Frontal cortex (tissue), 4 donors: Measurements from ENCODE around the gene GRID1. TPM values are rescaled to one million over a fixed set of nuclear protein-coding genes. Genes with fewer than 3 reads are reported as not detected.

Experiments used
- DNase-seq, 2 donors: peaks; one replicate each; pipeline ENCODE4 v3.0.0; 2012; ENCODE audit warnings: low spot score in 2 of 2
- FAIRE-seq: peaks from 2 replicates; lab custom pipeline; 2012; peaks lifted over from hg19 to GRCh38; lab: Jason Lieb, UNC
- total RNA-seq: library from RNA; depleted of rRNA; stranded (reverse); fragments of >200 nt; gene quantifications from one replicate; pipeline ENCODE4 v1.2.3, GENCODE V29; 2014
- donor health status: control.
- donor health status: control.
- donor health status: control.

GRID1 gene
- total RNA-seq, 1 donor from 2014 or later = 12.6 TPM

GRCh38 chr10:86286236-86287109 lies 80.1 kb downstream of the GRID1 start:
- DNase-seq = no peak
- no peak for FAIRE-seq

DNA sequence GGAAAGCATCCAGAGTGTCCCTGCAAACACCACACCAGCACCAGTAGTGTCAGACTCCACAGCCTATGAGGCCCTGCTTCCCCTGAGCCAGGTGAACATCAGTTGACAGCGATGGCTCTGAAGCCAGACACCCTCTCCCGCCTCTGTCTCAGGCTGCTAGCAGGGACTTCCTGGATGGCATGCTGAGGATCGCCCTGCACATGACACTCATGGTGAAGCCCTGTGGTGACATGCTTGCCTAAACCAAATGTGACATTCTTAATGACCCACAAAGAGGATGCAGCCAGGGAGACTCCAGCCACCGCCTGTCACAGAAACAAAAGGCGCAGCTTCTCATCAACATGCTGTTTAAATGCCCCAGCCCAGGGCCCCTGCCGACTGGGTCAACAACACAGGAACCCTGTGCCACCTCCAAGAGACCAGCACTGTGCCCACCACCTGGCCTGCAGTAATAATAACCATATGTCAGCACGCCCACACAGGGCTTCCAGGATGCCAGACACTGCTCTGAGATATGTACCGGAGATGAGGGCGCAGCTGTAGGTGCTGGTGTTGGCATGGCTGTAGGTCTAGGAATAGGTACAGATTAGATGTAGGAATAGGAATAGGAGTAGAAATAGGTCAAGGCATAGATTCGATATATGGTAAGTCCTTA lies 81.3 kb downstream of the GRID1 start:
- FAIRE-seq (no peak), DNase-seq (no peak)

- DNase-seq = no peak
- FAIRE-seq = no peak
Observed at GRCh38 chr10:86284355-86285105, 82.1 kb downstream of the GRID1 start.

- DNase-seq (no peak), FAIRE-seq (no peak)
Observed at GRCh38 chr10:86283466-86284287, 82.9 kb downstream of the GRID1 start.

DNA sequence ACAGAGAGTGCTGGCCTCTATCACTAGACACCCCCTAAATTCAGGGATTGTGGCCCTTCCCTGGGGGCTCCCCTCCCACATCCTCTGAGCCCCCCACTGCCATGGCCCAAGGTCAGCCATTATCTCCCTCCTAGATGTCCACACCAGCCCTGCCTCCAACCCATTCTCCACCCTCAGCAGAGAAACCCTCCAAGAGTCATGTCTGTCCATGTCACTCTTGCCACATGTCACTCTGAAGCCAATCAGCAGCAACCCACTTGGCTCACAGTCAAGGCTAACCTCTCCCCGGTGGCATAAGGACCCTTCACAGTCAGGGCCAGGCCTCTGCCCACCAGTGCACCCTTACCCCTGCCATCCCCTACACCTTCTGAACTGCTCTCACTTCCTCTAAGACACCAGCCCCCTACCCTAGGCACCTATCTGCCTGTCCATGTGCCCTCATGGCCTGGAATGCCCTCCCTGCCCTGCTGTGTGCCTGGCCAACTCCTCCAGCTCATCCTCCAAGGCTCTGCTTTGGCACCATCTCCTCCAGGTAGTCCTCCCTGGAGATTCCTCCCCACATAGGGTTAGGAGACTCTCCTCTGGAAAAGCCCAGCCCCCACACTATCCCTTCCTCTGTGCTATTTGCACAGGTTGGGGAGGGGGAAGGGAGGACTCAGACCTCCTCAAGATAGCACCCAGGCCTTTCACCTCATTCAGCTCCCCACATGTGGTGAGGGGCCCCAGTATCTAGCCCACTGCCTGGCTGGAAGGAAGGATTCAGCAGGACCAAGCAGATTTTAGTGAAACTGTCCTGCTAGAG lies 83.7 kb downstream of the GRID1 start:
- FAIRE-seq (no peak), DNase-seq (no peak)

- no peak for DNase-seq
- FAIRE-seq = no peak
Observed at GRCh38 chr10:86281396-86281795, 85.2 kb downstream of the GRID1 start.

DNA sequence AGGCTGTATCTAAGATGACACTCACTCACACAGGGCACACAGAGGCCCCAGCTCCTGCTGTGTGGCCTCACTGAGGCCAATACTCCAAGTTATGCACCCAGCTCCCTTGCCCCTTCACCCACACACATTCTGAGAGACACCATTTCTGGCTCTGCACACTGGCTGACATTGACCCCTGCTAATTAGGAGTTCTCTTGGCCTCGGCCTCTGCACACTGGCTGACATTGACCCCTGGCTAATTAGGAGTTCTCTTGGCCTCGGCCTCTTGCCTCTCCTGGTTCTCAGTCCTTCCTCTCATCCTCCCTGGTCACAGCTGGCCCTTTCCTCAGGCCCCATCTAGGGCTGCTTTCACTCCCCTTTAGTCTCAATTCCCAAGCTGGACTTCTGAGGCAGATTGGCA lies 97.3 kb downstream of the GRID1 start:
- FAIRE-seq = no peak

DNA sequence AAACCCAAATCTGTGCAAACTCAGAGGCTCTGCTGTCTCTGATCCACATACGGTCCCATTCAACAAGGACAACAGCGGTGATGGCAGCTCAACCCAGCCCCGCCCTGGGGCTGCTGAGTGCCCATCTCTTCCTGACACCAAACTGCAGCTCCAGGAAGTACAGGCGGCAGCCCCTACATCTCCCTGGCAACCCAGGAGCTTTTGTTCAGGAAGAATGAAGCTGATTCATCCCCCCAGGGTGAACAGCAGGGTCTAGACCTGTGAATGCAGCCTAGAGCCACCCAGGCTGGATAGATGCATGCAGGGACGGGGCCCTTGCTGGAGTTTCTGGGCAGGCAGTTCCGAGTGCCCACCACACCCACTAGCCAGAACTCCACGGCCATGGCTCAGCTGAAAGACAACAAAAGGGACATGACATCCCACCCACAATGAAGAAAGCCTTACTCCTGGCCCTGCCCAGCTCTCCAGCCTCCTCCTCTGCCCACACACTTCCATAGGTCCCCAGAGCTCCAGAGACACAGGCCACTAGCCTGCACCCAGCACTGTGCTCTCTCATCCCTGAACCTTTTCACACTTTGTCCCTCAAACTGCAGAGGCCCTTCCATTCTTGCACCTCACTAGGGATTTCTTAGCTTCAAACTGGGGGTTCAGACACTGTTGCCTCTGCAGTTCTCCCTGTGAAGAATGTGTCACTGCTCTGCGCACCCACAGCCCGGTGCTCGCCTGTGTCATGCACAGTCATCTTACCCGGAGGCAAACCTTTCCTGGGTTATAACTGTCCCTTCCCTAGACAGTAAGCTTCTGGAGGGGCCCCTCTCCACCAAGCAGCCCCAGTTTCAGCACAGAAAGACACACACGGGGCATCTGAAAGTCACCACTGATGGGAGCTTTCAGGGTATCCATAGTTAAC lies 99.1 kb downstream of the GRID1 start:
- no peak for FAIRE-seq

More for the DNA sequence above, 97.3 kb downstream of the GRID1 start:
- DNase-seq = no peak

DNA sequence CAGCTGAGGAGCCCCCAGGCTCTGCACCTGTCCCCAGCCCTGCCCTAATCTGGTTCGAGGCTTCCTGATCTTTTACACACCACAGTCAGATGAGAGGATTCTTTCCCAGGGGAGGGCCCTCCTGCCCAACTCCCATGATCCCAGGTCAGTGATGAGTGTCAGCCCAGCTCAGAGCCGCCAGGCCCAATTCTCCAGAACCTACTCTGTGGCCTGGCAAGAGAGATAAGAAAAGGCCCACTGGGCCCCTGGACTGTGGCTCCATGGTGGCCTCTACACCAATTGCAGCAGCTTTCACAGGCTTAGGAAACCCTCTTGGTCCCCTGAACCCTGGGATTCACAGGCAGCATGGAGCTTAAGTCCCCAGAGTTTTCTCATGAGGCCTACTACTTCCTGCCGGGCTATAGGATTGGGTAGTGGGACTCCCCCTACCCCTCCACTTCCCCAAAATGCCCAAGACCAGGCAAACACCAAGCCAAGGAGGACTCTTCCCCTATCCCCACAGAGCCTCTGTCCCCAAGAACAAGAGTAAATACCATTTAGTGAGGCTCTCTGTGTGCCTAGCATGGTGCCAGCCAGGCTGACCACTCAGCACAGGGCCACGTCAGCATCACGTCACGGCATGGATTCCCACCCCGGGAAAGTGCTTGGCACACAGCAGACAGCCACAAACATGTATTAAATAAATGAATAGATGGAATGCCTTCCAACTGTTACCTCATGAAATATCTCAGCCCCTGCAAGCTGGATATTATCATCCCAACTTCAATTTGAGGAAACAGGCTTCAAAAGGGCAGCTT lies 100.0 kb downstream of the GRID1 start:
- DNase-seq (no peak), FAIRE-seq (no peak)

More for the DNA sequence above, 99.1 kb downstream of the GRID1 start:
- DNase-seq = no peak

DNA sequence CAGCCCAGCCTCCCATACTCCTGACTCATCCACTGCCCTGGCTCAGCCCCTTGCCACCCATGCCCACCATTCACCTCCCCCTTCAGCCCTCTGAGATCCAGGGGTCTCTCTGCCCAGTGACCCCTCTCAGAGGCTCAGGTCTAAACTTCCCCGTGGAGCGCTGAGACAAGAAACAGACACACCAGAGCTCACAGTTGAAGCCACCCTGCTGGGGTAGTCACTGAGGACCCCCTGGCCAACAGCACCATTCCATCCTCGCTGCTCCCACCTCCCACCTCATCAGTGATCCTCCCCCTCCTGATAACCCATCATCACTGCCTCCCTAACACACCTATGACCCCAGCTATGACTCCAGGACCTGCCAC lies 100.7 kb downstream of the GRID1 start:
- FAIRE-seq (no peak), DNase-seq (no peak)

DNA sequence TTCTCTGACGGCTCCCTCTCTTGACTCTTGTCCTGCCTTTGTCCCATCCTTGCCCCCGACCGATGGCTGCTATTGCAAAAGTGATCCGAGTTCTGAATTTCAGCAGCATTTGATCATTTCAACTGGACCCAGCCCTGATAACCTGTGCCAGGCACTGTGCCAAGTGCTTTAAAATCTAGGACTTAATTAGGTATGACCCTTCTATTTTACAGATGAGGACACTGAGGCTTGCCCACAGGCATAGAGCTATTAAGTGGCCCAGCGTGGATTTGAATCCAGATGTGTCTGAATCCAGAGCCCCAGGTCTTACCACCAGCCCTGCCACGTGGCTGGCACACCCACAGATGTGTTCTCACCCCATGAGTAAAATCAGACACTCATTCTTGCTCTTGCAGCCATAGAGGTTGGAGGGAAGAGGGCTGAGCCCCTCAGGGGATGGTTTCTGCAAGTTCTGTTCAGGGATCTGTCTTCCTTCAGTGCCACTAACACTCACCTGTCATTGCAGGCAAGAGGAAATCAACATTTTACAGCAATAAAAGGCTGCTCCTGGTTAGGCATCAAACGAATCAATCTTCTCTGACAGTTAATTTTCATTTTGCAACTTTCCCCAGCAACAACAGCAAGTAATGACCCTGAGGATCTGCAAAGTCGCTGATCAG lies 101.2 kb downstream of the GRID1 start:
- DNase-seq (no peak), FAIRE-seq (no peak)

GRCh38 chr10:86264481-86265231 lies 101.9 kb downstream of the GRID1 start:
- FAIRE-seq (no peak), DNase-seq (no peak)

- no peak for DNase-seq
- no peak for FAIRE-seq
Observed at GRCh38 chr10:86263907-86264306, 102.7 kb downstream of the GRID1 start.

GRCh38 chr10:86263209-86263608 lies 103.4 kb downstream of the GRID1 start:
- DNase-seq (no peak), FAIRE-seq (no peak)

GRCh38 chr10:86262688-86263181 lies 103.9 kb downstream of the GRID1 start:
- DNase-seq (peak; percentile 60 to 64), FAIRE-seq (no peak)
